Brain microvascular endothelial cell (primary cell): Measurements from ENCODE around the gene TCF7L2.

Experiments
- DNase-seq: peaks from one replicate; pipeline ENCODE4 v3.0.0-alpha.2; 2020
- H3K27ac ChIP-seq: fragments of 250-450 bp; sonication (Bioruptor Pico); 2 replicates; pipeline ENCODE4 v1.5.1; 2020; ENCODE audit warnings: mild to moderate bottlenecking, moderate library complexity
- H3K27me3 ChIP-seq: fragments of 250-450 bp; sonication (Bioruptor Pico); replicated peaks from 2 replicates; pipeline ENCODE4 v1.5.1; 2020; ENCODE audit warnings: mild to moderate bottlenecking
- H3K36me3 ChIP-seq: fragments of 250-450 bp; sonication (Bioruptor Pico); replicated peaks from 2 replicates; pipeline ENCODE4 v1.5.1; 2020; ENCODE audit warnings: mild to moderate bottlenecking
- H3K4me3 ChIP-seq: 2 replicates; pipeline ENCODE4 v1.5.1; 2011; ENCODE audit warnings: low read depth, mild to moderate bottlenecking, control low read depth, low read length, moderate library complexity
- CTCF ChIP-seq: IDR thresholded peaks from 2 replicates; pipeline ENCODE4 v1.5.1; 2011; ENCODE audit warnings: low read depth, mild to moderate bottlenecking, moderate library complexity, low read length, control low read depth, inconsistent platforms; ENCODE audit errors: missing control alignments
- in situ Hi-C: cut with HindIII; loops from 2 replicates; pipeline ENCODE4 v1.10.0; 2017; ENCODE audit warnings: low sequenced_read_pairs, low pct_ligation_motif_present

TCF7L2 gene

GRCh38 chr10:113023017-113023416 is 73.0 kb downstream of the TCF7L2 start:
- in situ Hi-C loops, result no loop called here

GRCh38 chr10:113024930-113025329 is 74.9 kb downstream of the TCF7L2 start:
- Histone ChIP-seq H3K27ac (no peak overlapping the region), H3K36me3 (no peaks in the 10 kb centered on the region), H3K27me3 (no peaks in the 10 kb centered on the region), H3K4me3 (no peak overlapping the region)
- DNase-seq, result no peak
- TF ChIP-seq CTCF, result no peak
- in situ Hi-C loops, result no loop called here

More at GRCh38 chr10:113023017-113023416, 73.0 kb downstream of the TCF7L2 start:
- TF ChIP-seq CTCF, result no peak
- Histone ChIP-seq H3K27ac (no peak overlapping the region), H3K36me3 (no peaks in the 10 kb centered on the region), H3K27me3 (no peaks in the 10 kb centered on the region), H3K4me3 (no peak overlapping the region)
- DNase-seq, result no peak

GRCh38 chr10:113025487-113025886 is 75.4 kb downstream of the TCF7L2 start:
- H3K36me3 ChIP-seq, result no peaks in the 10 kb centered on the region
- in situ Hi-C loops, result no loop called here
- H3K4me3 ChIP-seq, result no peak overlapping the region
- no peak for DNase-seq
- no peak overlapping the region for H3K27ac ChIP-seq
- no peaks in the 10 kb centered on the region for H3K27me3 ChIP-seq
- TF ChIP-seq CTCF, result no peak

- in situ Hi-C loops, result no loop called here
- no peaks in the 10 kb centered on the region for H3K27me3 ChIP-seq
- no peak for DNase-seq
- no peaks in the 10 kb centered on the region for H3K36me3 ChIP-seq
- H3K27ac ChIP-seq, result no peak overlapping the region
- no peak overlapping the region for H3K4me3 ChIP-seq
- no peak for TF ChIP-seq CTCF
Measured at GRCh38 chr10:113026679-113027078, 76.6 kb downstream of the TCF7L2 start.

- no peaks in the 10 kb centered on the region for H3K36me3 ChIP-seq
- no peaks in the 10 kb centered on the region for H3K27me3 ChIP-seq
- DNase-seq, result no peak
- no peak overlapping the region for H3K27ac ChIP-seq
- no peak for TF ChIP-seq CTCF
- no peak overlapping the region for H3K4me3 ChIP-seq
- in situ Hi-C loops, result no loop called here
Measured at GRCh38 chr10:113027230-113027573, 77.2 kb downstream of the TCF7L2 start.
